Skeletal muscle tissue (tissue), 4 donors: ENCODE data around the gene KRTAP4-8. TPM values are rescaled to one million over a fixed set of nuclear protein-coding genes. Genes with fewer than 3 reads are reported as not detected.
"Not testable (repeated sequence)": the region's sequence is repeated elsewhere in the genome, so short reads cannot be mapped to it uniquely, and the experiment has no call there.

ENCODE experiments used
- H3K27ac ChIP-seq: one replicate; pipeline ENCODE4 v1.7.0; 2013; ENCODE audit warnings: mild to moderate bottlenecking, low read depth, low read length, inconsistent platforms
- H3K27me3 ChIP-seq, 3 donors: one replicate each; pipeline ENCODE4 v1.7.0; 2013; ENCODE audit warnings: low read length in 3 of 3; ENCODE audit not compliant: control insufficient read depth in 3 of 3, insufficient read depth in 3 of 3
- H3K36me3 ChIP-seq, 3 donors: one replicate each; pipeline ENCODE4 v1.7.0; 2013; ENCODE audit warnings: low read length in 3 of 3; ENCODE audit not compliant: control insufficient read depth in 3 of 3, insufficient read depth in 3 of 3
- H3K4me1 ChIP-seq, 3 donors: one replicate each; pipeline ENCODE4 v1.7.0; 2013; ENCODE audit warnings: low read length in 3 of 3, mild to moderate bottlenecking in 3 of 3; ENCODE audit not compliant: control insufficient read depth in 3 of 3, insufficient read depth in 3 of 3
- H3K4me3 ChIP-seq, 3 donors: one replicate each; pipeline ENCODE4 v1.7.0; 2013; ENCODE audit warnings: low read length in 3 of 3
- H3K9ac ChIP-seq, 3 donors: one replicate each; pipeline ENCODE4 v1.7.0; 2013; ENCODE audit warnings: low read length in 3 of 3, mild to moderate bottlenecking in 3 of 3, moderate library complexity in 2 of 3, low read depth in 1 of 3
- H3K9me3 ChIP-seq, 3 donors: one replicate each; pipeline ENCODE4 v1.7.0; 2013; ENCODE audit warnings: low read length in 3 of 3; ENCODE audit not compliant: control insufficient read depth in 3 of 3
- total RNA-seq: library from RNA; depleted of rRNA; stranded (reverse); fragments of >200 nt; gene quantifications from one replicate; pipeline ENCODE4 v1.2.3, GENCODE V29; 2014
- donor health status: Osteomylitis.

Gene KRTAP4-8
- total RNA-seq, 1 donor from 2014 or later = not detected

DNA sequence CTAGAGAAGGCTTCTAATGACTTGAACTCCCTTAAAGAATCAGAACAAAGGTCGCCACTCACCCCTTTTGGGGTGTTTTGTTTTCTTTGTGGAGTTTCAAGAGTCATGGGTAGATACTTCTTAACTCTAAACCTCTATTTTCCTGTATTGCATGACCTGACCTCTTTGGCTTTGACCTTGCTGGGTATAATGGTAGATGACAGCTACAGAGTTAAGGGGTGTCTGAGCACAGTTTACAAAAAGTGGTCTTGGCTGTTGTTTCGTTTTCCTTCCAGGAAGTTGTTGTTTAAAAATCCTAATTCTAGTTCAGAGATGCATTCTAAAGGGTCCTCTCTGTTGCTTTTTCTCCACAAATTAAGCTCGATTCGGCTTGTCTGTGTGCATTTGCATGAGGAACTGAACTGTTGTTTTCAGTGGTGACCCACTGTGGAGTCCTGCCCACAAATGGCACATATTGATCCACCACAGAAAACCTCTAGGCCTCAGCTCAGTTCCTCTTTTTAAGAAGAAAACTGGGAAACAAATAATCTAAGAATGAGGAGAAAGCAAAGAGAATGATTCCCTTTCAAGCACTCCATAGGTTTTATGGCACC is 9.1 kb downstream of the KRTAP4-8 start:
- H3K27me3 ChIP-seq, H3K9me3 ChIP-seq, H3K9ac ChIP-seq, H3K4me3 ChIP-seq, H3K27ac ChIP-seq, H3K36me3 ChIP-seq, H3K4me1 ChIP-seq: not testable (repeated sequence)

GRCh38 chr17:41084100-41084856 is 13.7 kb downstream of the KRTAP4-8 start, which contains the start of gene KRTAP4-7:
Gene KRTAP4-7, plus strand, starts transcription at chr17:41084150. Its CDS starts 57 bp downstream, at chr17:41084207.
- H3K27me3 ChIP-seq, H3K9me3 ChIP-seq, H3K9ac ChIP-seq, H3K36me3 ChIP-seq, H3K4me3 ChIP-seq, H3K4me1 ChIP-seq, H3K27ac ChIP-seq: not testable (repeated sequence)

- not testable (repeated sequence) for H3K4me3 ChIP-seq, H3K4me1 ChIP-seq, H3K9me3 ChIP-seq, H3K27me3 ChIP-seq, H3K27ac ChIP-seq, H3K36me3 ChIP-seq, H3K9ac ChIP-seq
Measured at GRCh38 chr17:41083427-41083826, 14.5 kb downstream of the KRTAP4-8 start.

GRCh38 chr17:41082626-41083025 is 15.3 kb downstream of the KRTAP4-8 start:
- H3K27me3 ChIP-seq = no peaks in the 10 kb centered on the region
- H3K27ac ChIP-seq = no peak overlapping the region
- no peaks in the 10 kb centered on the region for H3K36me3 ChIP-seq
- no peaks in the 10 kb centered on the region for H3K4me1 ChIP-seq
- no peak overlapping the region for H3K4me3 ChIP-seq
- H3K9ac ChIP-seq = no peak overlapping the region
- no peaks in the 10 kb centered on the region for H3K9me3 ChIP-seq

DNA sequence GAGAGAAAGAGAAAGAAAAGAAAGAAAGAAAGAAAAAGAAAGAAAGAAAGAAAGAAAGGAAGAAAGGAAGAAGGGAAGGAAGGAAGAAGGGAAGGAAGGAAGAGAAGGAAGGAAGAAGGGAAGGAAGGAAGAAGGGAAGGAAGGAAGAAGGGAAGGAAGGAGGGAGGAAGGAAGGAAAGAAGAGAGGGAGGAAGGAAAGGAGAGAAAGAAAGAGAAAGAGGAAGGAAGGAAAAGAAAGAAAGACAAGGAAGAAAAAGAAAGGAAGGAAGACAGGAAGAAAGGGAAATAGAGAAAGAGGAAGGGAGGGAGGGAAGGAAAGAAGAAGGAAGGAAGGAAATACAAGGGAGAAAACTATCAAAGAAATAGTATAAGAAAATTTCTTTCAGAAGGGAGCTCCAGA is 21.2 kb downstream of the KRTAP4-8 start:
- Histone ChIP-seq H3K27me3 (peaks cover 0 to 6% (median 6%) of the 10 kb centered on the region in 3 donors), H3K27ac (no peak overlapping the region), H3K9me3 (no peaks in the 10 kb centered on the region), H3K9ac (no peak overlapping the region), H3K4me1 (no peaks in the 10 kb centered on the region), H3K36me3 (no peaks in the 10 kb centered on the region), H3K4me3 (no peak overlapping the region)

GRCh38 chr17:41073676-41074075 is 24.3 kb downstream of the KRTAP4-8 start:
- Histone ChIP-seq H3K27me3 (peaks cover 0 to 6% (median 6%) of the 10 kb centered on the region in 3 donors), H3K36me3 (no peaks in the 10 kb centered on the region), H3K27ac (no peak overlapping the region), H3K4me1 (no peaks in the 10 kb centered on the region), H3K9me3 (no peaks in the 10 kb centered on the region), H3K4me3 (no peak overlapping the region), H3K9ac (no peak overlapping the region)

DNA sequence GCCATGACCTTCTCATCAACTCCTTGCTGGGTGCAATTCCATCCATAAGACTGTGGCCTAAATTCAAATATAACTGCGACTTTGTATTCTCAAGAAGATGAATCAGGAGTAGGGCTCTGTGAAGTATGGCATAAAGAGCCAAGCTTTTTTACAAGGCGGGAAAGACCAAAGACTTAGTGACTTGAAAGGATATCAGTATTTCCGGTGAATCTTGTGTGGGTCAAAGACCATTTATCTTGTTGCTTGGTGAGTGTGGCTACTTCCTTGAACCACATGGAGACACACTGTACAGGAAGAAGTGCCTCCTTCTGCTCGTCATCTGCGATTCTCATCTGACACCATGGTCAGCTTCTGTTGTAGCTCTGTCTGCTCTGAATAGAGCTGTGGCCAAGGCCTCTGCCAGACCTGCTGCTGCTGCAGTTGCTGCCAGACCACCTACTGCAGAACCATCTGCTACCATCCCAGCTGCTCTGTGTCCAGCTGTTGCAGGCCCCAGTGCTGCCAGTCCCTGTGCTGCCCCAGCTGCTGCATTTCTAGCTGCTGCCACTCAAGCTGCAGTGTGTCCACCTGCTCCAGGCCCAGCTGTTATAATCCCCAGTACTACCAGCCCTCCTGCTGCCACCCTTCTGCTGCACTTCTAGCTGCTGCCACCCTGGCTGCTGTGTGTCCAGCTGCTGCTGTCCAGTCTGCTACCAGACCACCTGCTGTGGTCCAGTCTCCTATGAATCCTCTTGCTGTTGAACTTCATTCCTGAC is 26.2 kb downstream of the KRTAP4-8 start:
- H3K4me1 ChIP-seq = no peaks in the 10 kb centered on the region
- H3K9me3 ChIP-seq = no peaks in the 10 kb centered on the region
- H3K4me3 ChIP-seq = no peak overlapping the region
- peaks cover 0 to 6% (median 6%) of the 10 kb centered on the region in 3 donors for H3K27me3 ChIP-seq
- H3K36me3 ChIP-seq = no peaks in the 10 kb centered on the region
- no peak overlapping the region for H3K27ac ChIP-seq
- no peak overlapping the region for H3K9ac ChIP-seq

DNA sequence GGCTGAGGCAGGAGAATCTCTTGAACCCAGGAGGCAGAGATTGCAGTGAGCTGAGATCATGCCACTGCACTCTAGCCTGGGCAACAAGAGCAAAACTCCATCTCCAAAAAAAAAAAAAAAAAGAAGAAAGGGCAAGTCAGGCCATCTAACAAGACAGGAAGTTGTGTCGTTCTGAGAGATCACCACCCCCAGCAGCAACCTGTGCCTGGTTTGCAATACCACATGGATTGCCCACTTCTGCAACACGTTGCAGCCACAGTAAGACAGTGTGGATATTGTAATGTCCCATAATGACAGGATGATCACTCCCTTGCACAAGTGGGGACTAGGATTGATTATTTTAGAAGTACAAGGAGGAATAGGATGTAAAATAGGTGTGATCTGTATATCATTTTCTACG is 28.9 kb downstream of the KRTAP4-8 start:
- peaks cover 3 to 6% (median 3%) of the 10 kb centered on the region in 3 donors for H3K27me3 ChIP-seq
- H3K27ac ChIP-seq = no peak overlapping the region
- no peaks in the 10 kb centered on the region for H3K9me3 ChIP-seq
- H3K36me3 ChIP-seq = no peaks in the 10 kb centered on the region
- no peak overlapping the region for H3K4me3 ChIP-seq
- H3K9ac ChIP-seq = no peak overlapping the region
- no peaks in the 10 kb centered on the region for H3K4me1 ChIP-seq

GRCh38 chr17:41067281-41067680 is 30.7 kb downstream of the KRTAP4-8 start:
- Histone ChIP-seq H3K36me3 (no peaks in the 10 kb centered on the region), H3K9me3 (no peaks in the 10 kb centered on the region), H3K4me1 (no peaks in the 10 kb centered on the region), H3K9ac (no peak overlapping the region), H3K27me3 (peaks cover 6 to 9% (median 7%) of the 10 kb centered on the region in 3 donors), H3K27ac (no peak overlapping the region), H3K4me3 (no peak overlapping the region)
